Stomach (tissue), 9 donors: ENCODE measurements around the gene CMYA5. TPM values are rescaled to one million over a fixed set of nuclear protein-coding genes. Genes with fewer than 3 reads are reported as not detected.

Experiments
- DNase-seq, 2 donors: peaks; one replicate each; pipeline versions ENCODE4 v3.0.0 to v3.0.0-alpha.2; 2013 to 2019
- H3K27ac ChIP-seq, 5 donors: fragments of 200-600 bp in 4 of 5; sonication (generic) in 4 of 5; one replicate each; pipeline ENCODE4 v1.5.1; 2013 to 2019; ENCODE audit warnings: mild to moderate bottlenecking in 1 of 5, moderate library complexity in 1 of 5
- H3K27me3 ChIP-seq, 3 donors: fragments of 200-600 bp; sonication (generic); one replicate each; pipeline ENCODE4 v1.5.1; 2017 to 2019; ENCODE audit warnings: mixed run types in 1 of 3
- H3K36me3 ChIP-seq, 4 donors: fragments of 200-600 bp; sonication (generic); 1 replicate in 3 of 4; 2 replicates in 1 of 4; pipeline ENCODE4 v1.5.1; 2016 to 2019
- H3K4me1 ChIP-seq, 4 donors: fragments of 200-600 bp; sonication (generic); one replicate each; pipeline ENCODE4 v1.5.1; 2016 to 2019
- H3K4me3 ChIP-seq, 4 donors: fragments of 200-600 bp; sonication (generic) in 3 of 4; one replicate each; pipeline ENCODE4 v1.5.1; 2016 to 2019; ENCODE audit warnings: mild to moderate bottlenecking in 1 of 4
- H3K9me3 ChIP-seq, 4 donors: fragments of 200-600 bp; sonication (generic); one replicate each; pipeline ENCODE4 v1.5.1; 2016 to 2019
- EP300 ChIP-seq: sonication (generic); formaldehyde crosslinking; IDR thresholded peaks from one replicate; pipeline ENCODE4 v1.6.1; 2017; ENCODE audit warnings: antibody characterized with exemption
- POLR2A ChIP-seq, 4 donors: fragments of 450-650 bp; IDR thresholded peaks; one replicate each; pipeline ENCODE4 v1.6.1; 2016; ENCODE audit warnings: antibody characterized with exemption in 4 of 4, control low read depth in 2 of 4, mild to moderate bottlenecking in 1 of 4, moderate library complexity in 1 of 4
- POLR2AphosphoS5 ChIP-seq, 3 donors: sonication (generic); formaldehyde crosslinking; IDR thresholded peaks; one replicate each; pipeline ENCODE4 v1.6.1; 2016; ENCODE audit warnings: antibody characterized with exemption in 3 of 3
- WGBS, 5 donors: extraction: QIAGEN DNeasy Blood & Tissue Kit in 3 of 5; methylation state at CpG; one replicate each; pipeline versions ENCODE4 v1.1.5 to v1.1.7; 2013 to 2018; 5-methylcytosine and 5-hydroxymethylcytosine counted together
- intact Hi-C: fragments of 100-400 bp; cut with DNase I; formaldehyde crosslinking; loops from one replicate; pipeline ENCODE4 v1.15.1; 2023; ENCODE audit warnings: low total_unique reads
- polyA plus RNA-seq, 3 donors: library from polyadenylated mRNA; stranded (reverse); fragments of 200-250 nt; gene quantifications; one replicate each; pipeline ENCODE4 v1.2.3, GENCODE V29; 2013
- total RNA-seq, 5 donors: library from RNA; depleted of rRNA; stranded (reverse); fragments of >200 nt; gene quantifications; one replicate each; pipeline versions ENCODE4 v1.1.0 to v1.2.3, GENCODE V29; 2014 to 2016
- TF ChIP-seq, protein P1 (sequence below), 7 experiments: fragments of 450-650 bp in 4 of 7; fragments of 200-600 bp in 3 of 7; sonication (generic) in 3 of 7; IDR thresholded peaks; one replicate each; pipeline ENCODE4 v1.5.1; 2016 to 2019; ENCODE audit warnings: antibody characterized with exemption in 7 of 7, control low read depth in 2 of 7, mild to moderate bottlenecking in 1 of 7
- donor health status: healthy with polysubstance abuse.
- donor health status: Bipolar disorder and iron deficiency.
- donor health status: healthy.

The CMYA5 gene
- total and polyA plus RNA-seq, 8 donors = under 0.01 to 13.8 (median 3.4) TPM

DNA sequence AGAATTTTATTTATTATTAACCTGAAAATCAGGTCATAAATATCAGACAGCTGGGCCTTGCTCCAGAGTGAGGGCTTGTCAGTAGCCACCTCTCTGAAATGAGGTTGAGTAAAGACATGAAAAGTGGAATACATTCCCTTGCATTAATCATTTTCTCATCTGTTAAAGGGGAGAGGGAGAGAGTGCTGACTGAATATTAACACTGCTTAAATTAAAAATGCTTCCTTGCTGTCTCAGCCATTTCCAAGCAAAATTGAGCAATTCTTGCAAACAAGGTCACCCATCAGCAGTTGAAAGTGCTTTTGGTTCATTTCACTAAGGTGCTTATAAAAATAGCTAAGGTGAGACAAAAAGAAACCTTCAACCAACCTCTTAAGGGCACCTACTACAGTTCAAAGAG is 102.8 kb downstream of the CMYA5 start:
- Histone ChIP-seq H3K27ac (no peak overlapping the region), H3K4me3 (no peak overlapping the region), H3K4me1 (peaks cover 0 to 6% (median 0%) of the 10 kb centered on the region in 4 donors), H3K9me3 (no peaks in the 10 kb centered on the region), H3K36me3 (peaks cover 0 to 24% (median 8%) of the 10 kb centered on the region in 4 donors), H3K27me3 (no peaks in the 10 kb centered on the region)
- DNase-seq = no peak
- TF ChIP-seq POLR2AphosphoS5 (IDR thresholded peaks at IDR 0.05) (no peak), EP300 (no peak), POLR2A (IDR thresholded peaks at IDR 0.05) (no peak)
- TF ChIP-seq, protein P1, sequence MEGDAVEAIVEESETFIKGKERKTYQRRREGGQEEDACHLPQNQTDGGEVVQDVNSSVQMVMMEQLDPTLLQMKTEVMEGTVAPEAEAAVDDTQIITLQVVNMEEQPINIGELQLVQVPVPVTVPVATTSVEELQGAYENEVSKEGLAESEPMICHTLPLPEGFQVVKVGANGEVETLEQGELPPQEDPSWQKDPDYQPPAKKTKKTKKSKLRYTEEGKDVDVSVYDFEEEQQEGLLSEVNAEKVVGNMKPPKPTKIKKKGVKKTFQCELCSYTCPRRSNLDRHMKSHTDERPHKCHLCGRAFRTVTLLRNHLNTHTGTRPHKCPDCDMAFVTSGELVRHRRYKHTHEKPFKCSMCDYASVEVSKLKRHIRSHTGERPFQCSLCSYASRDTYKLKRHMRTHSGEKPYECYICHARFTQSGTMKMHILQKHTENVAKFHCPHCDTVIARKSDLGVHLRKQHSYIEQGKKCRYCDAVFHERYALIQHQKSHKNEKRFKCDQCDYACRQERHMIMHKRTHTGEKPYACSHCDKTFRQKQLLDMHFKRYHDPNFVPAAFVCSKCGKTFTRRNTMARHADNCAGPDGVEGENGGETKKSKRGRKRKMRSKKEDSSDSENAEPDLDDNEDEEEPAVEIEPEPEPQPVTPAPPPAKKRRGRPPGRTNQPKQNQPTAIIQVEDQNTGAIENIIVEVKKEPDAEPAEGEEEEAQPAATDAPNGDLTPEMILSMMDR (IDR thresholded peaks at IDR 0.05) = no peak
- intact Hi-C loops = no loop called here

DNA sequence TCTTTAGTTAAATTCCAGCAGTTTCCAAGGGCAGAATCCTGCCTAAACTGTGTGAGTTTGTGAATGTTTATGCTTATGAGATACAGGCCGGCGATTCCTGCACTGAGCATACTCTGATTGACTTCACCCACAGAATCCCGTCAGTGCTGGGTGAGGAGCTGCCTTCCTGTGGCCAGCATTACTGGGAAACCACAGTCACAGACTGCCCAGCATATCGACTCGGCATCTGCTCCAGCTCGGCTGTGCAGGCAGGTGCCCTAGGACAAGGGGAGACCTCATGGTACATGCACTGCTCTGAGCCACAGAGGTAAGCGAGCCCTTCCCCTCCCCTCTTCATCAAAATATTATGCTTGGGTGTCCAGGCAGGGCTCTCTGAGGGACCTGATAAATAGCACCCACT is 103.7 kb downstream of the CMYA5 start:
- intact Hi-C loops = no loop called here
- Histone ChIP-seq H3K27ac (no peak overlapping the region), H3K27me3 (no peaks in the 10 kb centered on the region), H3K9me3 (no peaks in the 10 kb centered on the region), H3K36me3 (peaks cover 0 to 28% (median 8%) of the 10 kb centered on the region in 4 donors), H3K4me3 (no peak overlapping the region), H3K4me1 (peaks cover 0 to 6% (median 0%) of the 10 kb centered on the region in 4 donors)
- WGBS, 5 donors = 83 to 89% (median 87%) methylated on average over 7 of the region's 7 CpGs
- DNase-seq = no peak
- TF ChIP-seq POLR2AphosphoS5 (IDR thresholded peaks at IDR 0.05) (no peak), POLR2A (IDR thresholded peaks at IDR 0.05) (no peak), EP300 (no peak)
- TF ChIP-seq, protein P1 (IDR thresholded peaks at IDR 0.05) = no peak

DNA sequence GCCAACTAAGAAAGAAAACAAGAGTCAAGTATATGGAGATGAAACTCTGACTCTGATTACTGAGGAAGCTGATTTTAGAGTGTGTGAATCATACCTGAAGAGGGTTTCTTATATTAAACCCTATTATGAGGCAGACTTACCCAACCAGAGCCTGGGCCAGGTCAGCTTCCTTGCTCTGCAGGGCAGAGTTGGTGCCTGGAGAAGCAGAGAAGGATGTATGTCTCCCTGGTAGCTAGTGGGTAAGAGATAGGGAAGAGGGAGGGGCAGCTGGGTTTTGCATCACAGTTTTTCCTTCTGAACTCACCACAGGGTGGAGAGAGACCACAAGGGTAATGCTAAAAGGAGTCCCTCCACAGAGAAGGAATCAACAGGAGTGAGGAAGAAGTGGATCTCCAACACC is 104.1 kb downstream of the CMYA5 start:
- intact Hi-C loops = no loop called here
- H3K36me3 ChIP-seq = peaks cover 0 to 28% (median 8%) of the 10 kb centered on the region in 4 donors
- no peaks in the 10 kb centered on the region for H3K27me3 ChIP-seq
- H3K9me3 ChIP-seq = no peaks in the 10 kb centered on the region
- TF ChIP-seq POLR2AphosphoS5 (IDR thresholded peaks at IDR 0.05) = no peak
- TF ChIP-seq POLR2A (IDR thresholded peaks at IDR 0.05) = no peak
- TF ChIP-seq, protein P1 (IDR thresholded peaks at IDR 0.05) = no peak
- no peak for TF ChIP-seq EP300
- no peak overlapping the region for H3K27ac ChIP-seq
- H3K4me1 ChIP-seq = peaks cover 0 to 6% (median 0%) of the 10 kb centered on the region in 4 donors
- no peak for DNase-seq
- H3K4me3 ChIP-seq = no peak overlapping the region

DNA sequence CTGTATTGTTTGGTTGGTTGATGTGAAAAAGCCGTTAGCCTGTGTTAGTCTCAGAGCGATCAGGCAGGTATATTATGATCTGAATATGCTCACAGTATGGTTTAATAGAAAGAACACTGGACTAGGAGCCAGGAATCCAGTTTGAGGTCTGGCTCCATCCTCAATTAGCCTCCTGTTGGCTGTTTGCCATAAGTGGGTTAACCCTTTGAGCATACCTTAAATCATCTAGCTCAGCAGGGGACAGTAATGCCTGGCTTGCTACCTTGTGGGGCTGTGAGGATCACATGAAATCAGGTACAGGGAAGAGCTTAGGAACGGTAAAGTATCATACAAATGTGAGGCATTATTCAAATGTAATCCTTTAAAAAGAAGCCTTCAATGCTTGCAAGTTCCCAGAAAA is 104.7 kb downstream of the CMYA5 start:
- intact Hi-C loops = no loop called here
- no peaks in the 10 kb centered on the region for H3K9me3 ChIP-seq
- H3K27me3 ChIP-seq = no peaks in the 10 kb centered on the region
- no peak overlapping the region for H3K27ac ChIP-seq
- no peak for TF ChIP-seq EP300
- TF ChIP-seq POLR2AphosphoS5 (IDR thresholded peaks at IDR 0.05) = no peak
- TF ChIP-seq POLR2A (IDR thresholded peaks at IDR 0.05) = no peak
- TF ChIP-seq, protein P1 (IDR thresholded peaks at IDR 0.05) = no peak
- WGBS, 5 donors = 71 to 92% (median 89%) methylated on average over 3 of the region's 3 CpGs
- peaks cover 0 to 29% (median 8%) of the 10 kb centered on the region in 4 donors for H3K36me3 ChIP-seq
- DNase-seq = no peak
- peaks cover 0 to 6% (median 0%) of the 10 kb centered on the region in 4 donors for H3K4me1 ChIP-seq
- H3K4me3 ChIP-seq = no peak overlapping the region
